Measurements from ENCODE around the gene ARMH1.

ARMH1 gene

GRCh38 chr1:44721485-44722361 lies 47.2 kb downstream of the ARMH1 start:
- TF ChIP-seq POLR2AphosphoS5 (IDR thresholded peaks at IDR 0.05; ENCODE audit: low read depth, low read length) (peak; percentile 100), TAF1 (IDR thresholded peaks at IDR 0.05; ENCODE audit: borderline replicate concordance, insufficient read depth, low read length) (no peak), SIN3A (IDR thresholded peaks at IDR 0.05; ENCODE audit: borderline replicate concordance, insufficient read depth, low read length) (peak; percentile 99), FOXP2 (optimal IDR thresholded peaks at IDR 0.05; ENCODE audit: borderline replicate concordance, extremely low read depth, extremely low read length, insufficient read depth) (no peak), REST (IDR thresholded peaks at IDR 0.05; ENCODE audit: insufficient read depth in 1 of 2, low read depth in 2 of 2, low read length in 2 of 2) (0 out of 4 replicates have a peak, but pooled peaks of 1 of the 2 experiments have one; percentile 15)

- TF ChIP-seq TAF1 (IDR thresholded peaks at IDR 0.05; ENCODE audit: borderline replicate concordance, insufficient read depth, low read length), result no peak
- TF ChIP-seq POLR2AphosphoS5 (IDR thresholded peaks at IDR 0.05; ENCODE audit: low read depth, low read length), result no peak
- no peak for TF ChIP-seq FOXP2 (optimal IDR thresholded peaks at IDR 0.05; ENCODE audit: borderline replicate concordance, extremely low read depth, extremely low read length, insufficient read depth)
- TF ChIP-seq REST (IDR thresholded peaks at IDR 0.05; ENCODE audit: insufficient read depth in 1 of 2, low read depth in 2 of 2, low read length in 2 of 2), result no peak
- no peak for TF ChIP-seq SIN3A (IDR thresholded peaks at IDR 0.05; ENCODE audit: borderline replicate concordance, insufficient read depth, low read length)
Measured at GRCh38 chr1:44723064-44723463, 48.5 kb downstream of the ARMH1 start.

GRCh38 chr1:44723496-44724295 lies 49.2 kb downstream of the ARMH1 start:
- TF ChIP-seq SIN3A (IDR thresholded peaks at IDR 0.05; ENCODE audit: borderline replicate concordance, insufficient read depth, low read length) (no peak), FOXP2 (optimal IDR thresholded peaks at IDR 0.05; ENCODE audit: borderline replicate concordance, extremely low read depth, extremely low read length, insufficient read depth) (no peak), POLR2AphosphoS5 (IDR thresholded peaks at IDR 0.05; ENCODE audit: low read depth, low read length) (no peak), REST (IDR thresholded peaks at IDR 0.05; ENCODE audit: insufficient read depth in 1 of 2, low read depth in 2 of 2, low read length in 2 of 2) (no peak)

GRCh38 chr1:44724296-44724954 lies 49.9 kb downstream of the ARMH1 start:
- no peak for TF ChIP-seq FOXP2 (optimal IDR thresholded peaks at IDR 0.05; ENCODE audit: borderline replicate concordance, extremely low read depth, extremely low read length, insufficient read depth)
- no peak for TF ChIP-seq SIN3A (IDR thresholded peaks at IDR 0.05; ENCODE audit: borderline replicate concordance, insufficient read depth, low read length)
- no peak for TF ChIP-seq REST (IDR thresholded peaks at IDR 0.05; ENCODE audit: insufficient read depth in 1 of 2, low read depth in 2 of 2, low read length in 2 of 2)
- no peak for TF ChIP-seq TAF1 (IDR thresholded peaks at IDR 0.05; ENCODE audit: borderline replicate concordance, insufficient read depth, low read length)
- TF ChIP-seq POLR2AphosphoS5 (IDR thresholded peaks at IDR 0.05; ENCODE audit: low read depth, low read length), result no peak
